ENCODE data around the gene MAPK4.

DNA sequence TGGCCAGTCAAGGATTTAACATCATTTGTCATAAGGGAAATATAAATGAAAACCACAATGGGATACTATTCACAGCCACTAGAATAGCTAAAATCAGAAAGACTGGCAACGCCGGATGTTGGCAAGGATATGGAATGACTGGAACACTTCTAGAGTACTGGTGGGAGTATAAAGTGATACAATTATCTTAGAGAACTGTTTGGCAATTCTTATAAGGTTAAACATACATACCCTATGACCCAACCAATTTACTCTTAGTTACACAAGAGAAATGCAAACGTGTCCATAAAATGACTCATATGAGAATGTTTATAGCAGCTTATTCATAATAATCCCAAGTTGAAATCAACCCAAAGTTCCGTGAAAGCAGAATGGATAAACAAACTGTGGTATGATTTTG is 35.1 kb downstream of the MAPK4 start:
- TF ChIP-seq CTCF (IDR thresholded peaks at IDR 0.05; ENCODE audit: insufficient read depth, low read length) (no peak), REST (IDR thresholded peaks at IDR 0.05; ENCODE audit: insufficient replicate concordance, low read depth) (no peak), POLR2AphosphoS5 (IDR thresholded peaks at IDR 0.05; ENCODE audit: low read depth) (no peak), SPI1 (IDR thresholded peaks at IDR 0.05; ENCODE audit: borderline replicate concordance, low read depth) (no peak), GABPA (IDR thresholded peaks at IDR 0.05; ENCODE audit: low read depth) (no peak)
